ENCODE data around the gene FCHSD2. TPM values are rescaled to one million over a fixed set of nuclear protein-coding genes. Genes with fewer than 3 reads are reported as not detected.

FCHSD2 gene
- total RNA-seq, 1 donor from 2014 or later = 59.0 TPM

DNA sequence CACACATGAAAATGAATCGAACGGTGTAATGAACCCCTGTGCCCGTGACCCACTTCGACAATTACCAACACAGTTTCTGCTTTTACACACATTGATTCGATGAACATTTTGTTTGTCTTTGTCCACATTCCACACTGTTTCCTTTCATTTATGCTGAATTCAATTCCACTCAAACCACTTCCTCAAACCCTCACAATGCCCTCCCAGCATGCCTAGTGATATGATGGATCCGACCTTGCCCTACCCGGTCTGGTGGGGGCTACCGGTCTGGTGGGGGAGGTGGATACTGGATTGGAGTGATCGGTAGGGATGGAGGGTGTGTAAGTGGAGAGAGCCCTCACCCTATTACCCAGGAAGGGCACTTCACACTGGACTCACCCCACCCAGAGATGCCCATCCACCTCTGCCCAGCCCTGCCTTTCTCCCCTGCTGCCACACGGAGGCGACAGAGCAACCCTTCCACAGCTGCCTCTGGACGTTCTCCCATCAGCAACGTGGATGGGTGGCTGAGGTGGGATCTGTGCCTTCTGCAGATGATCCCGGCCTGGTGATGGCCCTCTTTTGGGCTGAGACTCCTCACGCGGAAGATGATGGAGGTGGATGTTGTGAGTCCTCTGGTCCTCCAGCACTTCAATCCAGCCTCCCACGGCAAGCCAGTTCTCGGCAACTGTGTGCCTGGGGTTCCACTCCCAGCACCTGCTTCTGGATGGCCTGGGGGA is 43.0 kb upstream of the FCHSD2 start:
- H3K27me3 ChIP-seq (ENCODE audit: low read depth) = no peaks in the 10 kb centered on the region
- H3K27ac ChIP-seq = no peak overlapping the region
- intact Hi-C loops (cut with DNase I) = no loop called here
- ATAC-seq (peak; percentile 90 to 92), DNase-seq (peak; percentile 79)
- peaks cover 21% of the 10 kb centered on the region for H3K4me1 ChIP-seq
- H3K36me3 ChIP-seq = no peaks in the 10 kb centered on the region
- H3K4me3 ChIP-seq = no peak overlapping the region
- H3K9me3 ChIP-seq = no peaks in the 10 kb centered on the region
- TF ChIP-seq, protein P1, sequence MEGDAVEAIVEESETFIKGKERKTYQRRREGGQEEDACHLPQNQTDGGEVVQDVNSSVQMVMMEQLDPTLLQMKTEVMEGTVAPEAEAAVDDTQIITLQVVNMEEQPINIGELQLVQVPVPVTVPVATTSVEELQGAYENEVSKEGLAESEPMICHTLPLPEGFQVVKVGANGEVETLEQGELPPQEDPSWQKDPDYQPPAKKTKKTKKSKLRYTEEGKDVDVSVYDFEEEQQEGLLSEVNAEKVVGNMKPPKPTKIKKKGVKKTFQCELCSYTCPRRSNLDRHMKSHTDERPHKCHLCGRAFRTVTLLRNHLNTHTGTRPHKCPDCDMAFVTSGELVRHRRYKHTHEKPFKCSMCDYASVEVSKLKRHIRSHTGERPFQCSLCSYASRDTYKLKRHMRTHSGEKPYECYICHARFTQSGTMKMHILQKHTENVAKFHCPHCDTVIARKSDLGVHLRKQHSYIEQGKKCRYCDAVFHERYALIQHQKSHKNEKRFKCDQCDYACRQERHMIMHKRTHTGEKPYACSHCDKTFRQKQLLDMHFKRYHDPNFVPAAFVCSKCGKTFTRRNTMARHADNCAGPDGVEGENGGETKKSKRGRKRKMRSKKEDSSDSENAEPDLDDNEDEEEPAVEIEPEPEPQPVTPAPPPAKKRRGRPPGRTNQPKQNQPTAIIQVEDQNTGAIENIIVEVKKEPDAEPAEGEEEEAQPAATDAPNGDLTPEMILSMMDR (IDR thresholded peaks at IDR 0.05) = peak; percentile 84

DNA sequence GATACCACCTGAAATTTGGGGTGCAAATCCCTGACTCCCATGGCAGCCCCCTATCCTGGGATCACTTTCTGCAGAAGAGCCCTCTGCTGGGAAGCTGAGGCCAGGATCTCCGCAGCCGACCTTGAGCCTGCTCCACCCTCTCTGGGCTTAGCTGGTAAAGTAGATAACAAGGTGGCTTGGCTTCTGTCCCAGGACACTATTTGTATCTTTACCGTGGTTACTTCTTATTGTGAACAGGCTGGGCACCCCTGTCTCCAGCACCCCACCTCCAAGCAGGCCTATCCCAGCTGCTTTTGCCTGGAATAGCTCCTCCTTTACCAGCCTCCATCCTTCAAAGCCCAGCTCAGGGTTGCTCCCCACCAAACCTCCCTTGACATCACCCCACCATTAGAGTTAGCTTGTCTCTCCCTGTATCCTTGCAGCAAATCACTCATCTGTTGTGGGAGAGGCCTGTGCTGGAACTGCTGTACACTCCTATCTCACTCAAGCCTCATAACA is 40.8 kb upstream of the FCHSD2 start:
- intact Hi-C loops (cut with DNase I) = no loop called here
- DNase-seq = no peak

DNA sequence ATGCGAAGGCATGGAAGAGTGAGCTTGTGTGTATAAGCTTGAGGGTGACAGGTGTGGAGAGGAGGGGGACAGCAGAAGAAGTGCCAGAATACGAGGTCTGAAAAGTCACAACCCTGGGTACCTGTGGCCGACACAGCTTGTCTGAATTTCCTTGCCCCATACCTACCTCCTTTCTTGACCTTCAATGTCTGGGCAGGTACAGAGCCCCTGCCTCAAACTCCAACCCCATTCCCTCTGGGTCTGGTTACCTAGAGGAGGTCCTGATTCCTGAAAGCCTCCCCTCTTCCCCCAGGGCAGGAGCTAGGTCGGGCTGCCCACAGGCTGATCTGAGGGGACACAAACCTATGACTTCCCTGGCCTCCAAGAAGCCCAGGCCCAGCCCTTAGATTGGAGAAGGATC is 36.6 kb upstream of the FCHSD2 start:
- Histone ChIP-seq H3K4me1 (peaks cover 30% of the 10 kb centered on the region), H3K27ac (no peak overlapping the region), H3K4me3 (no peak overlapping the region), H3K36me3 (no peaks in the 10 kb centered on the region), H3K27me3 (ENCODE audit: low read depth) (no peaks in the 10 kb centered on the region), H3K9me3 (no peaks in the 10 kb centered on the region)
- TF ChIP-seq, protein P1 (IDR thresholded peaks at IDR 0.05) = no peak
- ATAC-seq (no peak), DNase-seq (no peak)
- intact Hi-C loops (cut with DNase I) = loop anchor here (10.0 kb wide), 1 partner anchor 344 kb away; no protein-coding TSS in a partner anchor

More for the DNA sequence above, 40.8 kb upstream of the FCHSD2 start:
- H3K4me3 ChIP-seq = no peak overlapping the region
- H3K9me3 ChIP-seq = no peaks in the 10 kb centered on the region
- peaks cover 19% of the 10 kb centered on the region for H3K4me1 ChIP-seq
- H3K36me3 ChIP-seq = no peaks in the 10 kb centered on the region
- TF ChIP-seq, protein P1 (IDR thresholded peaks at IDR 0.05) = no peak
- ATAC-seq = no peak
- H3K27me3 ChIP-seq (ENCODE audit: low read depth) = no peaks in the 10 kb centered on the region
- H3K27ac ChIP-seq = no peak overlapping the region

- Histone ChIP-seq H3K27ac (peak overlapping the region; percentile 72), H3K4me1 (peaks cover 30% of the 10 kb centered on the region), H3K4me3 (no peak overlapping the region), H3K36me3 (no peaks in the 10 kb centered on the region), H3K27me3 (ENCODE audit: low read depth) (no peaks in the 10 kb centered on the region), H3K9me3 (no peaks in the 10 kb centered on the region)
- DNase-seq = peak; percentile 89
- peak; percentile 95 for ATAC-seq
- intact Hi-C loops (cut with DNase I) = loop anchor here (10.0 kb wide), 1 partner anchor 343 kb away; no protein-coding TSS in a partner anchor
- TF ChIP-seq, protein P1 (IDR thresholded peaks at IDR 0.05) = peak; percentile 87
Observed at GRCh38 chr11:73177778-73178539, 35.8 kb upstream of the FCHSD2 start.

- DNase-seq (peak; percentile 53), ATAC-seq (peak; percentile 36 to 65)
- intact Hi-C loops (cut with DNase I) = loop anchor here (10.0 kb wide), 1 partner anchor 343 kb away; no protein-coding TSS in a partner anchor
- TF ChIP-seq, protein P1 (IDR thresholded peaks at IDR 0.05) = no peak
- Histone ChIP-seq H3K36me3 (no peaks in the 10 kb centered on the region), H3K4me3 (no peak overlapping the region), H3K27me3 (ENCODE audit: low read depth) (no peaks in the 10 kb centered on the region), H3K9me3 (no peaks in the 10 kb centered on the region), H3K27ac (peak overlapping the region; percentile 72), H3K4me1 (peaks cover 30% of the 10 kb centered on the region)
Observed at GRCh38 chr11:73177380-73177777, 35.3 kb upstream of the FCHSD2 start.
